Kidney (tissue), 14 donors: ENCODE data around the gene AGBL1. TPM values are rescaled to one million over a fixed set of nuclear protein-coding genes. Genes with fewer than 3 reads are reported as not detected.

Source experiments
- DNase-seq, 5 donors: peaks; one replicate each; pipeline ENCODE4 v3.0.0-alpha.2; 2013 to 2020
- FAIRE-seq: peaks from 2 replicates; lab custom pipeline; 2012; peaks lifted over from hg19 to GRCh38; lab: Jason Lieb, UNC
- H3K27ac ChIP-seq, 2 donors: one replicate each; pipeline ENCODE4 v1.7.0; 2013; ENCODE audit warnings: low read depth in 2 of 2, low read length in 2 of 2, inconsistent platforms in 1 of 2
- H3K27me3 ChIP-seq: one replicate; pipeline ENCODE4 v1.7.1; 2013; ENCODE audit warnings: low read length, inconsistent platforms; ENCODE audit not compliant: control insufficient read depth, insufficient read depth
- H3K36me3 ChIP-seq, 3 donors: one replicate each; pipeline versions ENCODE4 v1.7.0 to v1.7.1; 2013; ENCODE audit warnings: low read length in 3 of 3, control low read depth in 1 of 3, inconsistent platforms in 1 of 3; ENCODE audit not compliant: insufficient read depth in 3 of 3, control insufficient read depth in 2 of 3
- H3K4me1 ChIP-seq, 3 donors: one replicate each; pipeline versions ENCODE4 v1.7.0 to v1.7.1; 2013; ENCODE audit warnings: low read length in 3 of 3, inconsistent platforms in 1 of 3, low read depth in 1 of 3; ENCODE audit not compliant: control insufficient read depth in 2 of 3, insufficient read depth in 2 of 3
- H3K4me3 ChIP-seq, 3 donors: one replicate each; pipeline versions ENCODE4 v1.7.0 to v1.8.1; 2013; ENCODE audit warnings: low read length in 3 of 3, control low read depth in 1 of 3, inconsistent platforms in 1 of 3
- H3K9ac ChIP-seq, 3 donors: one replicate each; pipeline versions ENCODE4 v1.7.0 to v1.7.1; 2013; ENCODE audit warnings: low read length in 3 of 3, control low read depth in 1 of 3, inconsistent platforms in 1 of 3
- H3K9me3 ChIP-seq, 3 donors: one replicate each; pipeline versions ENCODE4 v1.7.0 to v1.7.1; 2013; ENCODE audit warnings: low read length in 3 of 3, control low read depth in 1 of 3, inconsistent platforms in 1 of 3; ENCODE audit not compliant: control insufficient read depth in 2 of 3, insufficient read depth in 1 of 3
- intact Hi-C: fragments of 100-400 bp; cut with DNase I; formaldehyde crosslinking; loops from one replicate; pipeline ENCODE4 v1.11.1; 2022
- polyA plus RNA-seq: library from polyadenylated mRNA; stranded (reverse); fragments of 350-450 nt; fragmentation: Illumina TruSeq; extraction: RNeasy Lipid Tissue Mini Kit (QIAGEN cat#74804); gene quantifications from one replicate; pipeline ENCODE4 v1.2.3, GENCODE V29; 2014; ENCODE audit warnings: low read depth, low replicate concordance; ENCODE audit not compliant: insufficient read depth
- total RNA-seq: library from RNA; stranded (reverse); fragmentation: NEBNext Ultra II Directional; extraction: Animal tissue kit (Norgen Biotek cat#: 25700); gene quantifications from one replicate; pipeline ENCODE4 v1.2.1, GENCODE V29; 2021
- TF ChIP-seq, protein P1 (sequence below): IDR thresholded peaks from 3 replicates; pipeline ENCODE4 v1.5.1; 2012; ENCODE audit warnings: mild to moderate bottlenecking, moderate library complexity, borderline replicate concordance; ENCODE audit not compliant: insufficient read depth; ENCODE audit errors: extremely low read depth
- donor health status: control.
- donor health status: control.
- donor health status: control.
- donor health status: control.
- donor health status: control.
- donor health status: DM: yes; HTN: yes; CAD: no.
- donor health status: Normal renal cell carcinoma (clear cell type).

Gene AGBL1
- total and polyA plus RNA-seq, 2 donors from 2014 or later: not detected

GRCh38 chr15:86167841-86168240 lies 88.2 kb downstream of the AGBL1 start:
- DNase-seq (no peak), FAIRE-seq (no peak)
- H3K36me3 ChIP-seq: no peaks in the 10 kb centered on the region
- H3K4me1 ChIP-seq: no peaks in the 10 kb centered on the region
- no peak overlapping the region for H3K9ac ChIP-seq
- intact Hi-C loops: no loop called here
- H3K27ac ChIP-seq: no peak overlapping the region
- H3K27me3 ChIP-seq: no peaks in the 10 kb centered on the region
- TF ChIP-seq, protein P1, sequence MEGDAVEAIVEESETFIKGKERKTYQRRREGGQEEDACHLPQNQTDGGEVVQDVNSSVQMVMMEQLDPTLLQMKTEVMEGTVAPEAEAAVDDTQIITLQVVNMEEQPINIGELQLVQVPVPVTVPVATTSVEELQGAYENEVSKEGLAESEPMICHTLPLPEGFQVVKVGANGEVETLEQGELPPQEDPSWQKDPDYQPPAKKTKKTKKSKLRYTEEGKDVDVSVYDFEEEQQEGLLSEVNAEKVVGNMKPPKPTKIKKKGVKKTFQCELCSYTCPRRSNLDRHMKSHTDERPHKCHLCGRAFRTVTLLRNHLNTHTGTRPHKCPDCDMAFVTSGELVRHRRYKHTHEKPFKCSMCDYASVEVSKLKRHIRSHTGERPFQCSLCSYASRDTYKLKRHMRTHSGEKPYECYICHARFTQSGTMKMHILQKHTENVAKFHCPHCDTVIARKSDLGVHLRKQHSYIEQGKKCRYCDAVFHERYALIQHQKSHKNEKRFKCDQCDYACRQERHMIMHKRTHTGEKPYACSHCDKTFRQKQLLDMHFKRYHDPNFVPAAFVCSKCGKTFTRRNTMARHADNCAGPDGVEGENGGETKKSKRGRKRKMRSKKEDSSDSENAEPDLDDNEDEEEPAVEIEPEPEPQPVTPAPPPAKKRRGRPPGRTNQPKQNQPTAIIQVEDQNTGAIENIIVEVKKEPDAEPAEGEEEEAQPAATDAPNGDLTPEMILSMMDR: no peak
- H3K4me3 ChIP-seq: no peak overlapping the region
- H3K9me3 ChIP-seq: no peaks in the 10 kb centered on the region

GRCh38 chr15:86178845-86179244 lies 99.2 kb downstream of the AGBL1 start:
- no peaks in the 10 kb centered on the region for H3K9me3 ChIP-seq

DNA sequence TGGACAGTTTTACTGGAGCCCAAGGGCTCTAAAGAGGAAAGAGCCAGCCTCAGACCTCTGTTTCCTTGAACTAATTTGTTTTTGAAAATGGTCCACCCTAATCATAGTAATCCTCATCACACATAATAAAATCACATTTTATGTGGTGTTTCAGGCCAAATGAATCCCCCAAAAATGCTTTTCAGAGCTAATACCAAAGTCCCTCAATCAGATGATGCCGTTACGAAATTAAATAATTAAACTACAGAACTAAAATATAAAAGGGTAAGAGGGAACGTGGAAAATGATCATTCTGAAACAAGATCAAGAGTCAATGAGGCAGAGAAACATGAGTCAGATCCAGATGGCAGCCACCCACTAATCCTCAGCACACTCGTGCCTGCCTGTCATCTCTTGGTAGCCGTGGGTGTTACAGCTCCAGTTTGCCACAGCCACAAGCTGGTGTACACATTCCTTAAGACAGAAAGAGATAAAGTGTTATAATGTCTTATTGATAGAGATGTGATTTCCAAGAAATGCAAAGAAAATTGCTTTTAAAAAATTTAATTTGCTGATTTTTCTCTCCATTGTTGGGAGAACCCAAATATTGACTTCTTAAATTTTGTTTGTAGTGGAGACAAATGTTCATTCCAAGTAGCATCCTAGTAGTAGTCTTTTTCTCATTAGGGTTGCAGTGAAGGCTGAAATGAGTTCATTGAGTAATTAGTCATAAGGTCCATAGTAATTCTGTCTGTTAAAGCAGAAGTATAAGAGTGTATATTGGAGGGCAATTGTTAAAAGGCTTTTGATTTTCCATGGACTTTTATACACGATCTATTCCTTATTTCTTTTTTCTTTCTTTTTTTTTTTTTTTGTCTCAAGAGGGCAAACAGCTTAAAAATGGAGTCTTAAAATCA lies 104.2 kb downstream of the AGBL1 start:
- TF ChIP-seq, protein P1: no peak
- Histone ChIP-seq H3K4me3 (no peak overlapping the region), H3K27me3 (no peaks in the 10 kb centered on the region), H3K27ac (no peak overlapping the region), H3K9me3 (no peaks in the 10 kb centered on the region), H3K9ac (no peak overlapping the region), H3K36me3 (no peaks in the 10 kb centered on the region), H3K4me1 (no peaks in the 10 kb centered on the region)
- DNase-seq (no peak), FAIRE-seq (no peak)
- intact Hi-C loops: no loop called here

More at GRCh38 chr15:86178845-86179244, 99.2 kb downstream of the AGBL1 start:
- FAIRE-seq (no peak), DNase-seq (no peak)
- TF ChIP-seq, protein P1: no peak
- Histone ChIP-seq H3K9ac (no peak overlapping the region), H3K36me3 (no peaks in the 10 kb centered on the region), H3K4me1 (no peaks in the 10 kb centered on the region), H3K27me3 (no peaks in the 10 kb centered on the region), H3K4me3 (no peak overlapping the region), H3K27ac (no peak overlapping the region)
- intact Hi-C loops: no loop called here
